T-helper 22 cell (primary cell): ENCODE data around the gene PNMA8C.

ENCODE experiments used
- DNase-seq: peaks from one replicate; pipeline ENCODE4 v3.0.0-alpha.2; 2020; ENCODE audit warnings: low read depth

The PNMA8C gene

DNA sequence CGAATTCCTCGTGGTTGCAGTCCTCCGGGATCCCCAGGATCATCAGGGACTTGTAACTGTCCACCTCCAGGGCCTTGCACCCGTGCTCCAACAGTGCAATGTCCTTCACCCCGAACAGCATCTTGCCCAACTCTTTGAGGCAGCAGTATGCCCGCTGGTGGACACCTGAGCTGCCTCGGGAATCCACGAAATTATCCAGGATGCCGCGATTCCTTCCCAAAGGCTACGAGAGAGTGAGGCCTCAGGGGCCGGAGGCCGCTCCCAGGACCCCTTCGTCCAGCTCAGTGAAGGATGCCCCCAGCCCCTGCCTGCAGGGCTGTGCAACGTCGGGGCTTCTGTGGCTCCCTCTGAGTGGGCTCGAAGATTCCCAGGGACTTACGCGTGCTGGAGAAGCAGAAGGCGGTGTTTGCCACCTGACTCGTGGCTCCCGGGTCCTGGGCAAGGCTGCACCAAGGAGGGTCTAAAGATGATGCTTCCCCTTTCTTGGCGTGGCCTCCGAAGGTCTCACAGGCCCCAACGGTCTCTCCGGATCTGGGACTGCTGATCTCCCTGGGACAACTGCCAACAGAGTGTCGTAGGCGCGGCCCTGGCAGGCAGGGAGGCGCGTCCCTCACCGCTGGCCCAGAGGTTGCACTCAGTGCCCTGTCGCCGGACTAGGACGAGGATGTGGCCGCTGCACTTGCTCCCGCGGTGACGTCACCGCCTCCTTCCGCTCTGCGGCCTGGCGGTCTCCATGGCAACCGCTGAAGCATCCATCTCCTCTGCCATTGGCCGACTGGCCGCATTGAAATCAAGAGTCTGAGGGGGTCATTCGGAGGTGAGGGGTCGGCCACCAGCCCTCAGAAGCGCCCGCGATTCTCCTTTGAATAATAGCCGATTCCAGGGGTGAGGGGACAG is at the start of gene PNMA8C:
TSS of gene PNMA8C (minus strand) at position 698 of the 897 bp plus-strand sequence. CDS start at position 121, 577 bp downstream.
- peak; percentile 2 for DNase-seq

DNA sequence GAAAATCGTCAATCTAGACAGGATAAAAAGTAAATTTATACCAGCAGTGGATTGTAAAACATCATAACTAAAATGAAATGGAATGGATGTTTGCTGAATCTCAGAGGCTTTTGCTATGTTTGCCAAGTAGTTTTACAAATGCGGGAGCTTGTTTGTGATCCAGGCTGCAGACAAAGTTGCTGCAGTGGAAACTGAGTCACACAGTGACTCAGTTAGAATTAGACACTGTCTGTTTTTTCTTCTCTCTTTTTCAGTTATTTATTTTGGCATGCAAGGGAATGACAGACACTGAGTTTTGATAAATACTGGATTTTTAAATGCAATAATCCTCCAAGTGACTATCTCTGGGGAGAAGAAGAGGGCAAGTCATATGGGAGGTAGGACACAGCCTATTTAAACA is 47.2 kb upstream of the PNMA8C start:
- no peak for DNase-seq

DNA sequence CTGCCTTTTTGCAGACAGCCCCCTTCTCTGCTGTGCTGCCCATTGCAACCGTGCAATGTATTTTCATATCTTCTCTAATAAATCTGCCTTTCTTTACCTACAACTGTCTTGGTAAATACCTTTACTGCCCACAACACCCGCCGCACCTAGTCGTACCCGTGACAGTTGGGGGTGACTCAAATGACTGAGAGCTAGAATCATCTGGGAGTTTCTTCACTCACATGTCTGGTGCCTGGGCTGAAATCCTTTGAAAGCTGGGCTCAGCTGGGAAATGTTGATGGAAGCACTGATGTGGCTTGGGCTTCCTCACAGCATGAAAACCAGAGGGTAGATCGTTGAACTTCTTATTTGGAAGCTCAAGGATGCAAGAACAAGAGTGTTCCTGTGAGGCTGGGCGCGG is 45.5 kb upstream of the PNMA8C start:
- DNase-seq, result no peak

DNA sequence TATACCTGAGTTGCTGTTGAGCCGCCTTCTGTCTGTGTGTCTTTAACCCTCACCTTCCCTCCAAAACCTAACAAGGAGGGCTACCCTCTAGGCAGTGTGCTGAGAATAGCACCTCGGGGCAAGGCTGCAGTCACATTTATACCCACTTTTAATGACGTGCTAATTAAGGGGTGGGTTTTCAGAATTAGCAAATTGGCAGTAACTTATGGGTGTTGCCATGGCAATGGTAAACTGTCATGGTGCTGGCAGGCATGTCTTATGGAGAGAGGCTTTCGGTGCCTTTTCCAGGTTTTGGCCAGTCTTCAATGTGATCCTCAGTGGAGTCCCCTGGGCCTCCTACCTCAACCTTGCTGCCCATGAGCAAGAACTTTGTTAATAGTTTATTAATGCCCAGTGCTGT is 43.9 kb upstream of the PNMA8C start:
- no peak for DNase-seq

DNA sequence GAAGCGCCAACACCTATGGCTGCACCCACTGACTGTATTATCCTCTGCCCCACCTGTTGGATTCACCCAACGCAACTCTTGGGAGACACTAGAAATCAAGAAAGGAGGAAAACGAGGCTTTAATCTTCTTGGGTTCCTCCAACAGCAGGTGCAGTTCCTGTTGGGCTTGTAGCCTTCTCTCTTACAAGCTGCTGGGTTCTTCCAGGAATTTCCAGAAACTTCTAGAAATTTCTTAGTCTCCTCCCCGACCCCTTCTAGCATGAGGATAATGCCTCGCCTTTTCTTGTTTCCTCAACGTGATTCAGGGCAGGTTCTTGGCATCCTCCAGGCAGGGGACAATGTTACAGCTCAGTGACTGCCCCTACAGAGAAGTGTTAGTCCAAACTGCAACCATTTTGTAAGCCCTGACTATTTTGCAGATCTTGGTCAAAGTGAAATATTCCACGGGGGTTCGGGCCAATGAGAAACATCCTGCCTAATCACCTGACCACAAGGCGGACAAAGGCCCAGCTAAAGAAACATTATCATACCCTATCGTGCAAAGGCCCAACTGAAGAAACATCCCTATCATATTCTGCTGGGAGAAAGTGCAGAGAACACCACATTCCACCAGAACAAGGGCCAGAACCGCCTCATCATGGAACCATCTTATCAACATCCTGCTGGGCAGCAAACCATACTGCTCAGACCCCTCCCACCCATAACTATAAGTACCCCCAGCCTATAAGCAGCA is 43.2 kb upstream of the PNMA8C start:
- DNase-seq, result no peak

DNA sequence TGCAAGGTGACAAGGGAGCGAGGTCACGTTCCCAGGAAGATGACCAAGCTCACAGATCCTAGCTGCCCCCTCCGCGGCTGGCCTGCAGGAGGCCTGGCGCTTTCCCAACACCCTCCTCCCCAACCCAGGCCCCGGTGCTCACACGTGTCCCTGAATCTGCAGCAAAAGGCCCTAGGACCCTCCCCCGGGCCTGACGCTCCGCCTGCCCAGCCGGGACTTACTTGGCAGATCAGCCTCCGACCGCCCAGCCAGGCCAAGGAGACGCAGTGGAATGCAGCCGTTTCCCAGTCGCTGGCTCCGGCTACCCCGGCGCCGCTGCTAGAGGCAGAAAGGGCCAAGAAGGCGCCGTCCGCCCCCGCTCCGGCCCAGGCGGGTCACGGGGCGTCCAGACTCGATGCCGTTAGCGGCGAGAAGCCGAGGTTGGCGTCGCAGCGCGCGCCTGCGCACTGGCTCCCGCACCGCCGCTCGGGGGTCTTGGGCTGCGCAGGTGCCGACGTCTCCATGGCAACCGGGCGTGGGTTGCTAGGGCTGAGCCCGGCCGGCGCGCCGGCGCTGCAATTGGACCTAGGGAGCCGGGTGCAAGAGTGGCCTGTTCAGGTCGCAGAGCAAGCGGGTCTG is 42.5 kb upstream of the PNMA8C start, which contains the start of gene PNMA8A:
TSS of gene PNMA8A (minus strand) at position 448 of the 618 bp plus-strand sequence. CDS start 528 bp downstream, outside the sequence.
- DNase-seq, result no peak

DNA sequence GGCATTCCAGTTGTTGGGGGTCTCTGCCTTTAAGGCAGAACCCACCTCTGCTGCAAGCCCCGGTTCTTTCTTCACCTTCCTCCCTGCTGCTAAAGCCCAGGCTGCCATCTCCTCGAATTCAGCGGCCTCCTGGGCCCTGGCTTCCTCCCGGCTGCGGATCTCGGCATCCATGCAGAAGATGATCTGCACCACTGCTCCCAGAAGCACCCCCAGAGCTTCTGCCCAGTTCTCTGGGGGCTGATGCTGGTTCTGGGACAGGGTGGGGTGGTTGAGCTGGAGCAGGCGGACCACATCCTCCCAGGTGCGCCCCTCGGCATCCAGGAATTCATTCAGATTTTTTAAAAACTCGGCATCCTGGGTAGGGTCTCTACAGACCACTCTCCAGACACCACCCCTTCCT is 41.6 kb upstream of the PNMA8C start:
- DNase-seq, result no peak

DNA sequence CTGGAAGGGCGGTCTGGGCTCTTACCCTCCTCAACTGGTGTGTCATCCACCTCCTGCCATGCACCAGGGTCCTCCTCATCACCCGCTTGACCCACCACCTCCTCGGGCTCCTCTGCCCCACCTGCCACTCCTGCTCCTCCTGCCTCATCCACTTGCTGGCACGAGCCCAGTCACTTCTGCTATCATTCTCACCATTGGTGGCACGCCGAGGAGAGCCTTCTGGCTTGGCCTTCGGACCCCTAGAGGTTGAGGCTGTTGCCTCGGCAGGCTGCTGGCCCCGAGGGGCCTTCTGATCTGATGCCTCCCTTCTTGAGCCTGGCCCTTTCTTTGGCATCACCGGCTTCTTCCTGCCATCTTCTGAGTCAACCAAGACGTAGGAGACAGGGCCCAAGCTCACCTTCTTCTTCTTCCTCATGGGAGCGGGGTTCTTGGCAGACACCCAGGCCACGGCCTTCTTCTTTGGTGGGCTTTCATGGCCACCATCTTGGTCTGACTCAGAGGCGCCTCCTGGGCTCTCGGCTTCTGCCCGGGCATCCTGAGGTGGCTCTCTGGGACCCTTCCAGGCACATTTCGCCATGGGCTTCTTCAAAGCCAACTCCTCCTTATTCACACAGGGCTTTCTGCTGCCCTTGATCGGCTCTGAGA is 40.9 kb upstream of the PNMA8C start:
- DNase-seq, result no peak

DNA sequence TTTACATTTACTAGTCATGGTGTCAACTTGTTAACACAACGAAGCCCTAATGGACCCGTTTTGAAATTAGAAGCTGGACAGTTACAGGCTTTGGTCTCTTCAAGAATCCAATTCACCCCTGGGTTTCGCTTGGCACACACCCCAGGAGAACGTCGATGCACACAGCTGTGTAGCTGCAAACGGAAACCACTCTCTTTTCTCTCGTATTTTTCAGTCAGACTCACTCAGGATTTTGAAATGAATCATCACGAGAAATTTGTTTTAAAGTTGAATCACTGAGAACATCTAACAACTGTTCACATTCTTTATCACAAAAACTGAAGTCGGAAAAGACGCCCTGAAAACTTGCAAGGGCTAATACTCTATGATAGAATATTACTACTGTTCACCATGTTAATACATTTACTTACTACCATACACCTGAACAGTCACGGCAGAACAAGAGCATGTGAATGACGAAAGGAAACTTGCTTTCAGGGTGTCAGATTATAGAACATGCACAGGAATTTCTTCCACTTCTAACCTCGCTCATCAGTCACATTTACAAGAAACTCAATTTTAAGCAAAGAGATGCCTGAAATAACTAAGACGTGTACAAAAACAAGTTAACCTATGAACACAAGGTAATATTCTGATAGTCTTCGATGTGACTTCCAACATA is 37.9 kb upstream of the PNMA8C start:
- no peak for DNase-seq

DNA sequence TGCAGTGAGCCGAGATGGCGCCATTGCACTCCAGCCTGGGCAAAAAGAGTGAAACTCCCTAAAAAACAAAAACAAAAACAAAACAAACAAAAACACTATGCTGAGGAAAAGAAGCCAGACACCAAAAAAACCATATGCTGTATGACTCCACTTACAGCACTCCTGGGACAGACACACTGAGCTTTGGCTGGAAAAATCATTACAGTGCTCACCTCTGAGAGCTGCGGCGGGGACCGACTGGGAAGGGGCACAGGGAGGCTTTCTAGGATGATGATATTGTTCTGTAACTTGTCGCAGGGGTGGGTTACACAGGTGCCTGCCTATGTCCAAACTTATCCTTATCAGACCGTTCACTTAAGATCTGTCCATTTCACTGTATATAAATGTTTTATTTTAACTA is 34.8 kb upstream of the PNMA8C start:
- no peak for DNase-seq

DNA sequence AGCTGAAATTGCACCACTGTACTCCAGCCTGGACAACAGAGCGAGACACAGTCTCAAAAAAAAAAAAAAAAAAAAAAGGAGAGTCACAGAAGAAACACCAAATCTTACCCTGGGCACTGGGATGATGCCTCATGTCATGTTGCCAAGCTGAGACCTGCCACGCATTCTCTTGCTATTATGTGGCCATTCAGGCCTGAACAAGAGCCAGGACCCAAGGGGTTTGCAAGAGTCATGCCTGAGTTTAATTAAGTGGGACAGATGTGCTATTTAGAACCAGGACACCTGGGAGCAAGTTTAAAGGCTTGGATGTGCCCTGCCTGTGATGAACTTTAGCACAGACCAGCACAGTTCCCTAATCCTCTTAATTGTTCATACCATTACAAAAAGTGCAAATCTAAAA is 32.8 kb upstream of the PNMA8C start:
- no peak for DNase-seq

DNA sequence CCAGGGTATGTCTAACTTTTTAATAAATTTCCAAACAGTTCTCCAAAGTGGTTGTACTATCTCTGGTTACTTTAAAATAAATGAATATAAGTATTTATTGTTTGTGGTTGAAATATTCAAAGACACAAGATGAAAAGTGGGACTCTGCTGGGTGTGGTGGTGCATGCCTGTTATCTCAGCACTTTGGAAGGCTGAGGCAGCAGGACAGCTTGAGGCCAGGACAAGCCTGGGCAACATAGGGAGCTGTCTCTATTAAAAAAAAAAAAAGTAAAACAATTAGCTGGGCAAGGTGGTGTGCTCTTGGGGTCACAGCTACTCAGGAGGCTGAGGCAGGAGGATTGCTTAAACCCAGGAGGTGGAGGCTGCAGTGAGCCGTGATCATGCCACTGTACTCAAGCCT is 32.2 kb upstream of the PNMA8C start:
- DNase-seq, result no peak

DNA sequence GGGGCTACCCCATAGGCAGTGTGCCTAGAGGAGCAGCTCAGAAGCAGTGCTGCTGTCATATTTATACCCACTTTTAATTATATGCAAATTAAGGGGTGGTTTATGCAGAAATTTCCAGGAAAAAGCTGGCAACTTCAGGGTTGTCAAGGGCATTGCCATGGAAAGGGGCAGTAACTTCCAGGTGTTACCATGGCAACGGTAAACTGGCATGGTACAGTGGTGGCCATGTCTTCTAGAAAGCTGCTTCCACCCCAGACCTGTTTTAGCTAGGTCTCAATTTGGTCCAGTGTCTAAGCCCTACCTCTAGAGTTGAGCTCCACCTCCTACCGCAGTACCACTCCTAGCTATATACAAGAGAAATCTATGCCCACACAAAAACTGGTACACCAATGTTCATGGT is 31.3 kb upstream of the PNMA8C start:
- DNase-seq, result no peak

DNA sequence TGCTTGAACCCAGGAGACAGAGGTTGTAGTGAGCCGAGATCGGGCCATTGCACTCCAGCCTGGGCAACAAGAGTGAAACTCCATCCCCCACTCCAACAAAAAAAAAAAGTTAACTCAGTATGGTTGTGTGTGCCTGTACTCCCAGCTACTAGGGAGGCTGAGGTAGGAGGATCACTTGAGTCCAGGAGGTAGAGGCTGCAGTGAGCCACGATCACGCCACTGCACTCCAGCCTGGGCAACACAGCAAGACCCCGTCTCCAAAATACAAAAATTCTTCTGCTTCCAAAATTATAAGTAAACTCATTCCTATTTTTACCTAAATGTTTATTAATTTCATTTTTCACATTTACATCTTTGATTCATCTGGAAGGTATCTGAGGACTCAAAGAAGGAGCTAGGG is 28.2 kb upstream of the PNMA8C start:
- DNase-seq, result no peak

DNA sequence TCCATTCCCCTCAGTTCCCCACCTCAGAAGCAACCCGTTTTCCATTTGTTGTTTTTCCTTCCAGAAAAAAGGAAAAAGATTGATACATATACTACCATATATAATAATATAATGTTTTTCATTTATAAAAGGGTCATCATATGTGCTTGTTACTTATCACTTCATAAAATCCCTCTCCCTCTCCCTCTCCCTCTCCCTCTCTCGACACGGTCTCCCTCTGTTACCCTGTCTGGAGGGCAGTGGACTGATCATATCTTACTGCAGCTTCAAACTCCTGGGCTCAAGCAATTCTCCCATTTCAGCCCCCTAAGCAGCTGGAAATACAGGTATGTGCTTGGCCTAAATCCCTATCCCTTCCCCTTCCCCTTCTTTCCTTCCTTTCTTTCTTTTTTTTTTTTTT is 25.5 kb upstream of the PNMA8C start:
- no peak for DNase-seq

DNA sequence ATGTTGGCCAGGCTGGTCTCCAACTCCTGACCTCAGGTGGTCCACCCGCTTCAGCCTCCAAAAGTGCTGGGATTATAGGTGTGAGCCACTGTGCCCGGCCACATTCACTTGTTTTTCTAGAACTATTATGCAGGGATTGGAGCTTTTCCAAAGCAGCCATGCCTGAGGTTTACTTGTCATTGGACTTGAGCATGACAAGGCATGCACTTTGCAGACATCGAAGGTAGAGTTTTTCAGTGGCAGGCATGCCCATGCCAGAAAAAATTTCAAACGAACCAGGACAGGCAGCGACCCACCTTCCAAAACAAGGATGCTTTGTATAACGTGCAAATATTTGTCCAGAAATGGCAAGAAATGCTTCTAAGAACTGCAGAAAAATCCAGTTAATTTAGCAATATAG is 24.9 kb upstream of the PNMA8C start:
- no peak for DNase-seq

DNA sequence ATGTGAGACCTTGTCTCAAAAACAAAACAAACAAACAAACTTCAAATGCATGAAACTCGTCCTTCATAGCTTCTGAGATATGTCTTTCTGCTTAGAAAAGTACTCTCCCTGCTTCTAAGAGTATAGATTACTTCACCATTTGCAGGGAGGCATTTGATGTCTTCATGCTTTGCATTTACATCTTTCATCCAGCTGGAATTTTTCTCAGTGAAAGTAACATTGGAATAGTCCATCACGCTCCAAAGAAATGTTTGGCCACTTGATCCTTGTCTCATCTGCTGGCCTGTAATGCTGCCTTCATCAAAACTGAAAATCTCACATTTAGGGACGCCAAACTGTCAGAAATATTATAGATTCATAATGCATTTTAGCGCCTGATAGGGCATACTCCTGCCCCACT is 23.4 kb upstream of the PNMA8C start:
- DNase-seq, result no peak

DNA sequence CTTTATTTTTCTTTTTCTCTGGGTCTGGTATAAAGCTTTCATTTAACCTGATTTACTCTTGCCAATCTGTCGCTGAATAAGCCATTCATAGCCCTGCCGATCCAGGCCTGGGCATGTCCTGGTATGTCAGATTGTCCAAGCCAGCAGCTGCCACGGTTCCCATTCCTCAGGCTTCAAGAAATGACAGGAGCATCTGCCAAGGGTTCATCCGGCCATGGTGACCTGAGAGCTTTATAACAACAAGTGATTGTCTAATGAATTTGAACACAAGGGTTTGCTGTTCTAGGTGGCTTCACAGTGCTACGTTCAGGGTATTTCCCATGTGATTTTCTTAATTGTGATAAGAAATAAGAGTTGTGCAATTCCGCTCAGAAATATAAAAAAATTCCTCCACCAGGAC is 22.6 kb upstream of the PNMA8C start:
- no peak for DNase-seq

DNA sequence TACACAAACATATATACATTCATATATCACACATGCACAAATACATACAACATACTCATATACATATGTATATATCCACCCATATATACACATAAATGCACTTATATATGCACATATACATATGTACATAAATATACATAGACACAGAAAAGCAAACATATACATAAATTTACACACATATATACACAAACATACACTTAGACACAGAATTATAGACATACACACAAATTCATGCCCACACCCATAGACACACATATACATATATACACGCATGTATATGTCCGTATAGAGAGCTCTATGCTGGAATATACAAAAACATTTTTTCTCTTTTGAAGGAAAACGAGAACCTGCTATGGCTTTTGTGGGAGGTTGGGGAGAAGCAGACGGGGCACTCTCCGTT is 22.0 kb upstream of the PNMA8C start:
- DNase-seq, result no peak

DNA sequence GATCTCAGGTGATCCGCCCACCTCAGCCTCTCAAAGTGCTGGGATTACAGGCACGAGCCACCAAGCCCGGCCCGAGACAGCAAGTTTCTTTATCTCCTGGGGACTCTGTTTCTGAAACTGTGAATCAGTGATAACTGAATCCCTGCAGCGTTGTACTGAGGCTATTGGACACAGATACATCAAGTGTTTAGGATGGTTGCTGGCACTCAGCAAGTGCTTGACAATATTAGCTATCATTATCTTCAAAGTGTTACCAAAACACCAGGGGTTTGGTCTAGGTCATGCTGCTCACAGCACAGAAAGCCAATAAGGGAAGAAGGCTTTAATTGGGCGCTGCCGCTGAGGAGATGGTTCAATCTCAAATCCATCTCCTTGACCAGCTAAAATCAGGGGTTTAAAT is 20.5 kb upstream of the PNMA8C start:
- no peak for DNase-seq

DNA sequence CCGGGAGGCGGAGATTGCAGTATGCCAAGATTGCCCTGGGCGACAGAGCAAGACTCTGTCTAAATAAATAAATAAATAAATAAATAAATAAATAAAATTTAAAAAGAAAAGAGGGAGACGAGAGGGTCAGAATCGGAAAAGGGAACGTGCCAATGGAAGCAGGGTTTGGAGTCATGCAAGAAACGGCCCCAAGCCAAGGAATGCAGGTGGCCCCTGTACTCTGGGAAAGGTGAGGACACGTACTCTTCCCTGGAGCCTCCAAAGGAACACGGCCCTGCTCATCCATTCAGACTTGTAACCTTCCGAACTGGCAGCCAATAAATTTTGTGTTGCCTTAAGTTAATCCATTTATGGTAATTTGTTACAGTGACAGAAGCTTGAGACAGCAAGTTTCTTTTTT is 19.9 kb upstream of the PNMA8C start:
- DNase-seq, result no peak

DNA sequence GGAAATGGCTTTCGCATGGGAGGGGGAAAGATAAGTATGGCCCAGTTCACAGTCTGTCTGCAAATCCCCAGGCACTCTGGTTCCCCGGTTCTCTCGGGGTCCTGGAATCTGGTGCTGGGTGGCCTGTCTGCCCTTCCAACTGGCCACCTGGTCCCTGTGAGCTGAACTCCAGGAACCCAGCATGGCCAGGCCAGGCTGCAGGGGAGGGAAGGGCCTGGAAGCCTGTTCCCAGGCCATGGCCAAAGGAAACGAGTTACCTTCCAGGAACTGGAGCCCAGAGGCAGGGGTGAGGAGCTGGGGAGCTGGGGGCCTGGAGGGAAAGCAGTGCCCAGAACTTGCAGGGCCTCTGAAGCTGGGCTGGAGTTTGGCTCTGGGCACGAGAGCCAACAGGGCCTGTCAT is 19.1 kb upstream of the PNMA8C start:
- no peak for DNase-seq
